Fibroblast of peridontal ligament (primary cell): Measurements from ENCODE around the gene ATP8B1.

Experiments used
- DNase-seq: peaks from one replicate; pipeline ENCODE4 v3.0.0-alpha.2; 2010; ENCODE audit errors: extremely low read depth

The ATP8B1 gene

DNA sequence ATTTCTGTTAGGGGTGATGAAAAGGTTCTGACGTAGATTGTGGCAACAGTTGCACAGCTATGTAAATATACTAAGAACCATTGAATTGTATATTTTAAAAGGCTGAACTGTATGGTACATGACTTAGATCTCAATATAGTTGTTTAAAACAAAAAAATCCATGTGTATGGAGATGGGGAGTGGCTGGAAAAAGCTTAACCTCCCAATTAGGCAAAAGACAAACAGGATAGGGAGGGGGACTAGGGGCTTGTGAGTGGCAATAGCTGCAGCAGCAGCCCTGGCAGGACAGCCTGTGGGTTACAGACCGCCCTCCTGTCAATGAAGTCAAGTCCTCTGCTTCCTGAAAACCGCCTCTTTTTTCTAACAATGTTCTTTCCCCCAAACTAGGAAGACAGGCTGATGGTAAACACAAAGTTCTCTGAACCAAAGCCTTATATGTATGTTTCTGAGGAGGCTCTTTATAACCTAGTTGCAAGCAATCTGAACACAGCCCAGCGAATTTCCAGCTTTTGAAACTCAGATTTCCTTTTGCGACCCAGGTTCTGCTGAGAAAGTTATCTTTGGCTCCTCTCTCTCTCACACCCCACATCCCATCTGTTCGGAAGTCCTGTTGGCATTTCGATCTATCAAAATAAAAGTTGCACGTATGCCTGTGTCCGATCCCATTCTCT is 10.3 kb downstream of the ATP8B1 start:
- no peak for DNase-seq

DNA sequence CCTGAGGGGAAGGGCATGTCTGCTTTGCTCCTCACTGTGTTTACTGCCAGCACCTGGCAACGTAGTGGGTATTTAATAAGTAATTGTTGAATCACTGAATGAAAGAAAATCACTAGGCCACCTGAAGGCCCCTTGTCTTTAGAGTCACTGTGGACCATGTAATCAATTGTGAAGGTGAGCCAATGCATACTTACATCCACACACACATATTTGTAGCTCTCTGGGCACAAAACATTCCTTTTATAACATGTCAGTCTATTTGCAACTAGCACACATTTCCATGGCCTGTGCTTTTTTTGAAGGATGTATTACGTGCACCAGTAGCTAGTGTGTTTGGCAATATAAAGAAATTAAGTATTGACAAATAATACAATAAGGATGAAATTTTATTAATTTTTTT is 11.2 kb downstream of the ATP8B1 start:
- no peak for DNase-seq

DNA sequence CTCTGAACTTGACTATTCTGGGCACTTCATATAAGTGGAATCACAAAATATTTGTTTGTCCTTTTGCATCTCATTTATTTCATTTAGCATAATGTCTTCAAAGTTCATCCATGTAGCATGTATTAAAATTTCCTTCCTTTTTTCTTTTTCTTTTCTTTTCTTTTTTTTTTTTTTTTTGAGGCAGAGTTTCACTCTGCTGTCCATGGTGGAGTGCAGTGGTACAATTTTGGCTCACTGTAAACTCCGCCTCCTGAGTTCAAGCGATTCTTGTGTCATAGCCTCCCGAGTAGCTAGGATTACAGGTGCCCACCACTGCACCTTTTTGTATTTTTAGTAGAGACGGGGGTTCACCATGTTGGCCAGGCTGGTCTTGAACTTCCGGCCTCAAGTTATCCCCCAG is 11.9 kb downstream of the ATP8B1 start:
- DNase-seq: no peak

DNA sequence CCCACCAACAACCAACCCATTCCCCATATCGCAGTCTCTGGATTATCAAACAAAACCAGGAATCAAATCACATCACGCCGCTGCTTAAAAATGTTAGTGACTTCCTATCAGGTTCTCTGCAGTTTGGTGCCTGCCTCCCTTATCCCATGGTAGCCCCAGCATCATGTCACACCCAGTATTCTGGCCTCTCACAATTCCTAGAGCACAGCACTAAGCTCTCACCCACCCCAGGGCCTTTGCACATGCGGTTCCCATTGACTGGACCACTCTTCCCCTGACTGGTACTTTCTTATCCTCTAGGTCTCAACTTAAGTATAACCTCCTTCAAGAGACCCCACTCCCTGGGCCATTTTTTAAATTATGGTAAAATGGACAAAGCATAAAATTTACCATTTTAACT is 12.8 kb downstream of the ATP8B1 start:
- DNase-seq: no peak

DNA sequence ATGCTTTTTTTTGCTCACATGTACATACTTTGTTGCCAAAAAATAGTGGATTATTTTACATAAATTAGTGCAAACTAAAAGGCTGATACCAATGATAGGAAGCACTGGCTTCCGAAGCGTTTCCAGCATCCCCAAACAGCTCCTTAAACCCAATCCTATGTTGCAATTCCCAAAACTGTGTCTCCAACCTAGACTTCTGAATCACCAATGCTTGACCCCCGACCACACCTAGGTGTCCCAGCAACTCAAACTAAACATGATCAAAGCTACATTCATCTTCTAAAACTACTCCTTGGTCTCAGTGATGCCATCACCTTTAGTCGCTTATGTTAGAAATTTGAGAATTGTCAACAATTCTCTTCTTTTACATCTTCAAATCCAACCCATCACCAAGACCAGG is 13.4 kb downstream of the ATP8B1 start:
- DNase-seq: no peak

DNA sequence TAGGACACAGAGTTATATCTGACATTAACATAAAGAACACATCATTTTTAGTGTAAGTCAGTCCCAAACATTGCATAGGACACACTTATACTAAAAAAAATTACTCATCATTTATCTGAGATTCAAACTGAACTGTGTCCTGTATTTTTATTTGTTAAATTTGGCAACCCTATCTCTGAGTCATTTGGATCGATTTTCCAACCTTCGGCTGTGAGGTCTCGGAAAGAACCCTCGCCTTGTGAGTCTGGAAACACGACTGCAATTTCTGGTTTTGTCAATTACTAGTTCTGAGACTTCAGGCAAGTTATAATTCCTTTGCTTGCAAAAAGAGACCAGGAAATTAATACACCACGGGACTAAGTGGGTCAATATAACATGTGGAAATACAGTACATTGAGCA is 14.0 kb downstream of the ATP8B1 start:
- peak; percentile 92 for DNase-seq

DNA sequence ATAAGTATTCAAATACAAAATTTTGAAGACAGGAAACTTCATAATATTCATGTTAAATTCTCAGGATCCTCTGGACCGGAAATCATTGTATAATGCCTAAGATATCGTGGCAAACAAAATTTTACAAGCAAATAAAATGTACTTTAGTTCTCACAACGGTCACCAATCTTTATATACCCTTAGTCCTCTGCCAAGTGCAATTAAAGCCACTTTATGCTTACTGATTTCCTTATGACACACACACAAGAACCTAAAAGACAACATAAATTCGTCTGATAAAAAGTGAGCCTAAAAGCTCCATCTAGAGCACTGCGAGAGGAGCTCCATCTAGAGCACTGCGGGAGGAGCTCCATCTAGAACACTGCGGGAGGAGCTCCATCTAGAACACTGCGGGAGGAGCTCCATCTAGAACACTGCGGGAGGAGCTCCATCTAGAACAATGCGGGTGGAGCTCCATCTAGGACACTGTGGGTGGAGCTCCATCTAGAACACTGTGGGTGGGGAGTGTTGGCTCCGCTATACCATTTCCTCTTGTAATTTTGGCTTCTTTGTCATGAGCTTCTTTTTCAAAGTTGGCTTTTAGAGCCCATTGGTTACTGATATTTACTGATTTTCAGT is 15.9 kb downstream of the ATP8B1 start:
- no peak for DNase-seq

DNA sequence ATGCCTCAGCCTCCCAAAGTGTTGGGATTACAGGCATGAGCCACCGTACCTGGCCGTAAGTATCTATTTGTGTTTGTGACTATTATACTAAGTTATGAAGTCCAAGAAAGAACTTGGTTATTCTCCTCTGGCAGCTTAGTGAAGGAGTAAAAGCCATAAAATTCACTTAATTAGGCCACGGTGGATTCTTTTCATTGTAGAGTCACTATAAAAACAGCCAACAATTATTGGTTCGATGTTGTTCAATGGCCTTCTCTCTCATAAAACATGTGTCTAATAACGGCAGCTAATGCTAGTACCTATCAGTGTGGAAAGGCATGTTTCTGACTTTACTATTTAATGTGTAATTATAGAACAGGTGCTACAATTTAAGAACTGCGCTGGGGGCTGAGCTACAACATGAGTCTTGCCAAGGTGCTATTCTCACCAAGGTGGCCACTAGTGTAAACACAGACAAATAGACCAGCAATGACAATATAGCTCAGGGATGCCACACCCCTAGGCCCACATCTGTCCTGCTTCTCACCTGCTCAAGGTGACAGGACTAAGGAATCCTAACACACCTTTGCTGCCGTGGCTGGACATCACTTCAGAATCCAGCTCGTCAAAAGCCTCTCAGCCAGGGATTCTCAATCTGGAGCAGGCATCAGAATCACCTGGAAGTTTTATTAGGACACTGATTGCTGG is 17.2 kb downstream of the ATP8B1 start:
- no peak for DNase-seq

DNA sequence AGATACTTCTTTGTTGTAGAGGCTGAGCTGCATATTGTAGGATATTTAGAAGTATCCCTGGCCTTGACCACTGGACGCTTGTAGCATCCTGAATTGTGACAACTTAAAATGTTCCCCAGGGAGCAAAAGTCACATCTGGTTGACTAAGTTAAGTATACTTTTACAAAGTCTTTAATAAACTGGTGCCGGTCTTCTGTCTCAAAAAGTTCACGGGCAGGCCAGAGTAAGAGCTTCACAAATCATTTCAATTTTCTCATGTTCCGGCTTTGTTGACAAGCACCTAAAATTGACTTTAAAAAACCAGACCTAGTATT is 18.4 kb downstream of the ATP8B1 start:
- DNase-seq: no peak

DNA sequence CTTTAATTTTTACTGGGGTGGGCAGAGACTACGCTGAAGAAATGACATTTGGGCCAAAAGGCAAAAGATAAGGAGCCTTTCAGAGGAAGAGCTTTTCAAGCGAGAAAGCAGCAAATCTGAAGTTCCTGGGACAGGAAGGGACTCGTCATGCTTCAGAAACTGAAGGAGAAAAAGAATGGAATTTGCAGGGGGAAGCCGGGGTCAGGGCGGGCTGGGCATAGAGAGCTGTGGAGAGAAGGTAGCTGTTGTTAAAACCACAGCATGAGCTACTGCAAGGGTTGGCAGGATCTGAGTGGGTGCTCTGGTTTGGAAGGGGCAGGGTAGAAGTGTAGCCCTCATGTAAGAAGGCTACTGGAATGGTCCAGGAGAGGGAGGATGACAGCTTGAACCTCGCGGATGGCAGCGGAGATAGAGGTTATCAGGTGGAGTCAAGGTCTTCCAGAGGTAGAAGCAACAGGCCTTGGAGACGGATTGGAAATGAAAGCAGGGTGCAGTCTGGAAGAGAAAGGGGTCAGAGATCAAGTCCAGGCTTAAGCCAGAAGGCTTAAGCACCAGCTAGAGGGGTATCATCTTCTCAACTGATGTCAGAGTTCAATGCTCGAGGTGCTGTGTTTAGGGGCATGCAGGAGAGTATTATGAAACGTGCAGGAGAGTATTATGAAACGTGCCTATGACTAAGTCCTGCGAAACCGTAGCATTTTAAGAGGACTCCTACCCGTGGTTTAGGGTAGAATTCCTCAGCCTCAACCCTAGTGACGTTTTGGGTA is 18.9 kb downstream of the ATP8B1 start:
- peak; percentile 77 for DNase-seq

DNA sequence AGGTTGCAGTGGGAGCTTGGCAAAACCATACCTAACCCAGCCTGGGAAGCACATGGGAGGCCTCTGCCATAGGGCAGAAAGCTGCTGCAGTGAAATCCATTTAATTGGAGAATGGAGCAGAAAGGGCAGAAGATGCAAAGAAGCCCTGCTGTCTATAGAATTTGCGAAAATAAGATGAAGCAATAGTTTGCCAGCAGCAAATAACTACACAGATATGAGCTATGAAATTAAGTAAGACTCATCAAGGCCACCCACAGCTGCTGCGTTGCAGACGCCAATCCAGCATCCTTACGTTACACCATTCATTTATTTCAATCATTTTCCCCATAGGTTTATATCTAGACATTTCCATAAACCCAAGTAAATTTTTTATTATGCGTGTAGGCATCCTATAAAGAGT is 21.1 kb downstream of the ATP8B1 start:
- no peak for DNase-seq

DNA sequence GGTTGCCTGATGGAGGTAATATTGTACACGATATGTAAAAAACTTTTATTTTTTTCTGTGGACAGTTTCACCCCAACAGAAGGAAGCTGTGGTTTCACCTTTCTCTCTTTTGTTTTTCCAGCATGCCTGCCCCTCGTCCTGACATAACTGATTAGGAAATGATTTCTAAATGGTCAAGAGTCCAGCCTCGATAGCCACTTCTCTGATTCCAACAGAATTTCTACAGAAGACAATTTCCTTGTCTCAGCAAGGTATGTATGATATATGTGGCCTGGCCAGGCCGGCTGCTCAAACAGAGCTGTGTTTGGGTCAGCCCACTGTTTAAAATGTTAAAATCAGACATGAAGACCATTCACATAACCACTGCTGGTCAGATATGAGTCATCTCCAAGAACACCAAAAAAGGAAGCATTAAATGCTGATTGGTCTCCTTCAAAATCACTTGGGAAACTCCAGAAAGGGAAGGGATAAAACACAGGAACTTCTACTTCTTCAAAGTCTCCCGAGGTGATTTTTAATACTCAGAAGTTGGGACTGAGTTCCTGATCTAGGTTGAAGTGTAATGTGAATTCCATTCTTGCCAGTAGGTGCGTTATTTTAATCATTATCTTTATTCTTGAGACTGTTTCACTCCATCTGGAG is 22.3 kb downstream of the ATP8B1 start:
- peak; percentile 92 for DNase-seq

DNA sequence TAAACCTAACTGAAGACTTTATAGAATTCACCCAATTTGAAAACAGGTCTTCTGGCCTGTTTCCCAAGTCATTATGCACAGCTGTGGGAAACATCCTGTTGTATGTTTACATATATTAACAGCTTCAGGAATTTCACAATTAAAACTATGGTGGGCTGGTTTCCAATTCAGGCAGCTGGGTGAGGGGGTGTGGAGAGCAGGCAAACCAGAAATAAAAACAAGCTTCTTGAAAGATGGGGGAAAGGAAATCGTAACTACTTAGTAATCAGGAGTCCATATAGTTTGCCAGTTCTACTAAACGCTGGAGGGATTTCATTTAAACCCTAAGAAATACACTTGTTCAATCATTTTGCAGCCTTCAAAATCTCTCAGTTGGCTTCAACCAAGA is 22.8 kb downstream of the ATP8B1 start:
- DNase-seq: no peak

DNA sequence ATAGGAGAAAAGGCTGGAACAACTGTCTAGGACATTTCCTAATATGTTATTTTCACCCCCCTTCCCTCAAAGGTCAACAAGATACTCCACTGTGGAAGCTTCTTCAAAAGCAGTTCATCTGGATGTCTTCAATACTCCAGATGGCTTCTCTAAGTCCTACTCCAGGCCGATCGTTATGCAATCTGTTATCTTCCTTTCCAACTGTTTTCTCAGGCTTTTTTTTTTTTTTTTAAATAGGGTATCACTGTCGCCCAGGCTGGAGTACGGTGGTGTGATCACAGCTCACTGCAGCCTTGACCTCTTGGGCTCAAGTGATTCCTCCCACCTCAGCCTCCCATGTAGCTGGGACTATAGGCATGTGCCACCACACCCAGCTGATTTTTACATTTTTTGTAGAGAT is 26.3 kb downstream of the ATP8B1 start:
- no peak for DNase-seq

DNA sequence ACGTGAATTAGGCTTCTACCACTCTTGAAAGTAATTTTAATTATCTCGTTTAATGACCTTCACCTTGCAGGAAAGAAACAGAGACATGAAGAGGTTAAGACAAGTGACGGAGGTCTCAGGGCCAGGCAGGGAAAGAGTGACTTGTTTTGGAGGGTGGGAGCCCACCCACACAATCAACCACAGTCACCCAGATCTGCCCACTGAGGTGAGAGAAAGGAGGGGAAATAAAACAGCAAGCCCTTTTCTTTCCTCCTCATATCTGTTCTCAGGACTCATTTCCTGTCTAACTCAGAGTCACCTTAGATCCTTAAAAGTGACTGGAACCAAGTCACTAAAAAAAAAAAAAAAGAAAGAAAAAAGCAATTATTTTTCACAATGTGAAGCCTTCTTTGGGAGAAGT is 26.8 kb downstream of the ATP8B1 start:
- DNase-seq: no peak

DNA sequence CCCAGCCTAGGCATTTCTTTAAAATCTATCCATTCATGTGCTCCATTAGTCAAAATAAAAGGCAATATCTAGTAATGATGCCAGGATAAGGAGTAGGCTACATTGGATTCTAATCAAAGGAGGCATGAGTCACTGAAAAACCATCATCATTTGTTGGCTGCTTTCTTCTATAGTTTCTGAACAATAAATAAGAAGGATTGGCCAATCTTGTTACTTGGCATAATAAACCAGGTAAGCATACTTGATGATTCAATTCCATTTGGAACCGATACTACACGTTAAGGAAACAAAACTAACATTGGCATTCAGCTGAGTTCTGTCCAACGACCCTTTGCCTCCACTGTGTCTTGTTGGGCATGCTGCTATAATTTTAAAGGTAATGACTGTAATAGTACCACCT is 27.2 kb downstream of the ATP8B1 start:
- DNase-seq: peak; percentile 55

DNA sequence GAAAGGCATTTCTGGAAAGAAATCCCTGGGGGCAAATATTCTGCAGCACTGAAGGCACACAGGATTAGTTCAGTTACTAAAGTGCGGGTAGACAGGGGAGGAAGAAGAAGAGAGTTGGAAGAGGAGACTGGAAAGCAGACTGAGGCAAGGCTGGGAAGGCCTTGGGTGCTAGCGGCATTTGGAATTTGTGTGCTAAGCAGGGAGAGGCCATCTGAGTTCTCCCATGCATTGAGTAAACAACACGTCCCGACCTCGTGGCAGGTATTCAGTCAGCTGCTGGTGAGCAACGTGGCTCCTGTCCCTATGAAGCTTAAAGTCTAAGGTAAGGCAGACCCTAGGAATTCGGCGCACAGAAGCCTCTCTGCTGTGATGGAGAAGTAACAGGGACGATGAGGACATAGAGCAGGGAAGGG is 30.7 kb downstream of the ATP8B1 start:
- no peak for DNase-seq

DNA sequence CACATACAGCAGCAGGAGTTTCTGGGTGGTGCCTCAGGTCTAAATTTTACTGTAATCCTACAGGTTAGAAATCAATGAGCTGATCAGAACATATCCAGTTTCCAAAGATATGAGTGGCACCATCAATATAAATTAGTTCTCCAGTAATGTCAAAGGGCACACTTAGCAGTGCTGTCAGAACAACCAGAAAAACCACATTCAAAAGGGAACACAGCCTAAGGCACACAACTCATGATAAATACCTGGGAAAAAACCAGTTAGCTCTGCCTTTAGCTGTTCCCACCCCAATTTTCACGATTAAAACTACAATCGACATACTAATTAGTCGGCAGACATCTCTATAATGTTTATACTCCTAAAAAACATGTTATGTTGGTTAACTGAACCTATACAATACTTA is 31.5 kb downstream of the ATP8B1 start:
- no peak for DNase-seq

DNA sequence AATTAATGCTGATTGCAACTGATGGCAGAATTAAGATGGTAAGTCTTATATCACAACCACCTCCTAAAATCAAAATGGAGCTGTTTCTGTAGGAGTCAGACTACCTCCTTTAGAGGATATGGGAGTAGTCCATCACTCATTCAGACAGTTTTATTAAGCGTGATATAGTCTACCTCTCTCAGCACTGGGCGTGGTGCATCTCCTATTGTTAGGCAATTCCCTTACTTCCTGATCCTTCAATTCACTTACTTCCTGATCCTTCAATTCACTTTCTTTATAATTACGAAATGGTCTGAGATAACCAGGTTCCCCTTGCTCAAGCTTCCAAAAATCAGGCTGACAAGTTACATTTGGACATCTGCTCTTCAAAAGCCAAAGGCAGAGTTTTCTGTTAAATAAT is 31.9 kb downstream of the ATP8B1 start:
- DNase-seq: no peak

DNA sequence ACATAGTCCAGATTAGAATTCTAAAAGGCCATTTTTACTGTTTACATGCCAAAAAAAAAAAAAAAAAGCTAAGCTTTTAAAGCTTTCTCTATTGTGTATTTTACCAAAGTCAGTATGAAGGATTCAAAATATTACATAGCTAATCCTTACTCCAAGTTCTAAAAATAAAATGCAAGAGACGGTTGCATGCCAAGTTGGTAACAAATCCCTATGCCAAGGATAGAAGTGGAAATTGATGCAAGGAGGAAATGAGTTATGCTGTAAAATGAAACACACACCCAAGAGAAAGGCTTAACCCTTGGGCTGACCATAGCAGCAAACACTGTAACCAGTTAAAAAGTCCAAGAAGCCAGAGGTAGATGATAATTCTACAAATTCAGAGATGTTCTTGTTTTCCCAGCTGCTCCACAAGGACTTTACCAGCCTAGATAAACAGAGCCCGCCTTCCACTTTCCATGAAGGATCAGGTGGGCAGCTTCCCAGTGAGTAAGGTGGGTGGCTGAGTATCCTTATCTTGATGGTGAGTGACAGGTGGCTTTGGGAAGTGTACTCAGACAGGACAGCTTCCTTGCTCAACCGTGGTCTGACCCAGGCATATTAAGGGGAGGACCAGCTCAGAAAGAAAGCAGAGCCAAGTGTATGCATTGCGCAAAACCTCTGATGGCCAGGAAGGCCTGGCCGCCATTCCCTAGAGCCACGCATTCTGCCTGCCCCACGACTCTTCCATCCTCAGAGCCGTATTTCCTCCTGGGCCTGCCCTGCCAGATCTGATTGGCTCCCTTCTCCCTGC is 34.4 kb downstream of the ATP8B1 start:
- peak; percentile 93 for DNase-seq

DNA sequence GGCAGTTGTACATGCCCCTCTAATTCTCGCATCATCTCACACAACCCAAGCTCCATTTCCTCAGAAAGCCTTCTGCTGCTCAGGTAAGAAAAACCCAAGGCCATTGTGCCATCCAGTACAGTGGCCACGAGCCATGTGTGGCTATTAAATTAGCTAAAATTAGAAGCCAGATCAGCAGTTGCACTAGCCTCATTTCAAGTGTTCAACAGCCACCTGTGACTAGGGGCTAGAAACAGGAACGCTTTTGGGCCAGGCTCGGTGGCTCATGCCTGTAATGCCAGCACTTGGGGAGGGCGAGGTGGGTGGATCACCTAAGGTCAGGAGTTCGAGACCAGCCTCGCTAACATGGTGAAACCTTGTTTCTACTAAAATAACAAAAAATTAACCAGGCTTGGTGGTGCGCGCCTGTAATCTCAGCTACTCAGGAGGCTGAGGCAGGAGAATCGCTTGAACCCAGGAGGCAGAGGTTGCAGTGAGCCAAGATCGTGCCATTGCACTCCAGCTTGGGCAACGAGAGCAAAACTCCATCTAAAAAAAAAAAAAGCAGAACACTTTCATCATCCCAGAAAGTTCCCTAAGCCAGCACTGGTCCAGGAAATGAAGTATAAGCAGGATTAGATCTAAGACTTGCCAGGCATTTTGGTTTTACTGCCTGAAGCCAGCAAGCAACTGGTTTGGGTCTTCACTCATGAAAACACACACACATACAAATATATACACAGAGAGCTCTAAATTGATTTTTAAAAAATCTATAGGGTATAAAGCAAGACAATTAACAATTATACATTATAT is 35.7 kb downstream of the ATP8B1 start:
- DNase-seq: peak; percentile 47
